Measurements from ENCODE around the gene SLAMF9.

Gene SLAMF9

DNA sequence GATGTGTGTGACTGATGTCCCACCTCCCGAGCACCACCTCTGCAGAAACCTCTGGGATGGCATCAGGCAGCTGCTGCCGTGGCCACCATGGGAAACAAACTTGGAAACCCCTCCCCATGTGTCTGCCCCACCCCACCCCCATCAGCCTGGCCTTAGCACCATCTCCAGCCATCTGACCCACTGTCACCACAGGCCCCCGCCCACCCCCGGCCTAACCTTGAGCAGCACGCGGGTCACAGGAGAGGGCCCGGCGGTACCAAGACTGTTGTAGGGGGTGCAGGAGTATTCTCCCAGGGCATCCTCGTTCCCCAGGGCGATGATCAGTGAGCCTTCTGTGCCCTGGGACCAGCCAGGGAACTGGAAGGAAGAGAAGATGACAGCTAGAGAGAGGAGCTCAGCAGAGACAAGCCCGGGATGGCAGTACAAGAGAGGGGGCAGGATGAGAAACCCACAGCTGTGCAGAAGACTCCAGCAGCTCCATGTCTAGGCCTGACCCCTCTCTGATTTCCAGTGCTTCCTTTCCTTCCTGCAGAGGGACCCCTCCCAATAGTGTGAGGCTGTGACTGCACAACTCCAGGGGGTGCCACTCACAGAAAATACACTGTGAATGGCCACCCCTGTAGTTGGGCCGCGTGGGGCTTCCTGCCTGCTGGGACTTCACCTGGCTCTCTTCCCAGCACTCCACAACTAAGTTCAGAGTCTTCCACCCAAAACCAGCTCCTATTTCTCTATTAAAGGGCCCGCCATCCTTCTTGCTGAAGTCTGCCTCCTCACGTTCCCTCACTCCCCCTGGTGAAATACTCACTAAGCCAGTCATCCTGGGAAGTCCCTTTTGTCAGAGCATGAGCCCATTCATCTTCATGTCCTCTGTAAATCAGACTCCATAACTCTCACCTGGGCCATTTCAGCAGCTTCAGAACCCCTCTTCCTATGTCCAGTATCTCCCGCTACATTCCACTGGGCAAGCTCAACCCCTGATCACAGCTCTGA, 21.4 kb downstream of the SLAMF9 start:
- DNase-seq: no peak

DNA sequence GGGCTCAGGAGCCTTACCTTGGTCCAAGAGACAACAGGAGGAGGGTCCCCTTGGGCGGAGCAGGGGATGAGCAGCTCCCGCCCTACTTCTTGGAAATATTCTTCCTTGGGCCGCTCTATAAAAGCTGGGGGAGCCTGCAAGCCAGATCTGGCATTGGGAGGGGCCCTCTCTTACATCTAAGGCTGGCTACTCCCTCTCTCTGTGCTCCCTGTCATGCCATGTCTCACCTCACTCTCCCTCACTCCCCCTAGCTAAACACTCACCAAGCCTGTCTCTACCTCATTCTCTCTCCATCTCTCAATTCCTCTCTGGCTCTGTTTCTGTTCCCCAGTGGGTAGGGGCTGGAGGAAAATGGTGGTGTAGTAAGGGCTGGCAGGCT, 22.3 kb downstream of the SLAMF9 start:
- DNase-seq: no peak

DNA sequence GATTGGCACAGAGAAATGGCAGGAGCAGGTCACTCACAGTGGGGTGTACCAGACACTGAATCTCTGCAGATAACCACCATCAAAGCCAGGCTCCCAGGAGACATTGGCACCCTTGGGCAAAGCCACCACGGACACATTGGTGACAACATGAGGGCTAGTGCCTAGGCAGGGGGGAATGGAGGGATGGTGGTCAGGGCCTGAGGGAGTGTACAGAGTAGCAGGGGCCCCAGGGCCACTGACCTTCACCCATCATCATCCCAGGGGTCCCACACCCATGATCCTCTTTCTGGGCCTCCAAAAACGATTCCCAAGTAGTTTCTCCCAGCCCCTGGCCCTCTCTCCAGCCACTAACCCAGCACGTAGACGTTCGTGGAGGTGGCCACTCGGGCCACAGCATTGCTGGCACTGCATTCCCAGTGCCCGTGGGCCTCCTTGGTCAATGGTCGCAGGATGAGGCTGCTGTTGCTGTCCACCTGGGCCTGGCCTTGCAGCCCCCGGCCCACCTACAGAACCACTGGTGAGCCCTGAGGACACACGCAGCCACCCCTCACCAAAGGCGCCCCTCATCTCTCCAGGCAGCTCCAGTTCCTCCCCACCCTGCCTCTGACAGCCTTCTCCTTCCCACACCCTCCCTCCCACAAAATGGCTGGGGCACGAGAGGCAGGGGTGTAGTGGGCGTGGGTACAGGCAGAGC, 22.8 kb downstream of the SLAMF9 start:
- DNase-seq: no peak

DNA sequence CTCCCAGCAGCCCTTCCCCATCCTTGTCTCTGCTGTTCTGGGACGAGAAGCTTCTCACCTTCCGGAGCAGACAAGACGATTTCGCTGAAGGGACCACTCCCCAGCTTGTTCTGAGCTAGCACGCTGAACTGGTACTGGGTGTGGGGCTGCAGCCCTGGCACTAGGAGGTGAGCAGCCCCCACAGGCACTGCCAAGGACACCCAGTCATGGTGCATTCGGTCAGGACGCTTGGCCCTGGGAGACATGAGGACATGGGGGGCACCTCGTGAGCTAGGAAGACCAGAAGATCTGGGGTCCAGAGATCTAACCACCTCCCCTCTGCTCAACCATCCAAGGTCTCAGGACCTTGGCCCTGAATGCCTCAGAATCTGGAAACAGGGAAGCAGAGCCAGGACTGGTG, 23.4 kb downstream of the SLAMF9 start:
- no peak for DNase-seq

DNA sequence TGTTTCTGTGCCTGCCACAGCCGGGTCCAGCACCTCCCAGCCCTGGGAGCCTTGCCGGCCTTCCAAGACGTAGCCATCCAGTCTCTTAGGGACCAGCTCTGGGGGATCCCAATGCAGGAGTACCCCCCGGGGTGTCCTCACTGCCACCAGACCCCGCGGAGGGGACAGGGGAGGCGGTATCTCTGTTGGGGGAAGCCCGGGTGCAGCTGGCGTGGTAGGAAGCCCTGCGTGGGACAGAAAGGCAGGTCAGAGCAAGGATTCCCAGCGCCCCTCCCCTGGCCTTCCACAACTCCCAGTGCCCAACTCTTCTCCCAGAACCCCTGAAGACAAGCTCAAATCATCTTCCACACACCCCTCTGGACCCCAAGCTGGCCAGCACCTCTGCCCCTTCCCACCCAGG, 23.8 kb downstream of the SLAMF9 start:
- no peak for DNase-seq

DNA sequence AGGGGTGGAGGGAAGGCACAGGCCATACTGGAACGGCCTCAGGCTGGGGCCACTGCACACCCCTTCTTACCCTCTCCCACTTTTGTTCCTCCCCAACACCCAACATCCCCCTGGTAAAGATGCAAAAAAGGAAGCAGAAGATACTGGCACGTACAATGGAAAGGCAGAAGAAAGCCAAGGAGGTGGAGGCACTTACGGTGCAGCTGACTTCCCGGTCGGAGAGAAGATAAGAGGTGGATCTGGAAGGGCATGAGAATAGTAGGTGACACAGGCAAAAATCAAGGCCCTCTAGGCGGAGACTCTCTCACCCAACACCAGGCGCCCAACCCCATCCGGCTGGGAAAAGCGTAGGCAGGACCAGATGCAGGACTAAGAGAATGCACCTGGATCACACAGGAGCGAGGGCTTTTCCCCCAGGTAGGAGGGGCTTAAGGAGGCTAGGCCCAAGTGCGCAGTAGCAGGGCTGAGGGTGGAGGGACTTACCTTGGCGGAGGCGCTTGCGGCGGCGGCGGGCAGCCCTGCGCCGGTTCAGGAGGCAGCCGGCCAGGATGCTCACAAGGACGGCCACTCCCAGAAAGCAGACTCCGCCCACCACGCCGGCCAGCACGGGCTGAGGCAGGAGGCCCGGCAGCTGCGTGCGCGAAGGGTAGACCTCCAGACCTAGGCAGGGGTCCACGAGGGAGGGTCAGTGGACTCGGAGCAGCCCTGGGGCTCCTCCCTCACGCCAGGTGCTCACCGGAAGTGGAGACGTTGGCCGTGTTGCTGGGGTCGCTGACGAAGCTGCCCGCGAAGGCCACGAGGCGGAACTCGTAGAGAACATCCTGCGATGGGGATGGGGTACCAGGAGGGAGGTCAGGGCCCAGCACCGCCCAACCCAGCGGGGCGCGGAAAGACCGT, 24.6 kb downstream of the SLAMF9 start:
- no peak for DNase-seq

DNA sequence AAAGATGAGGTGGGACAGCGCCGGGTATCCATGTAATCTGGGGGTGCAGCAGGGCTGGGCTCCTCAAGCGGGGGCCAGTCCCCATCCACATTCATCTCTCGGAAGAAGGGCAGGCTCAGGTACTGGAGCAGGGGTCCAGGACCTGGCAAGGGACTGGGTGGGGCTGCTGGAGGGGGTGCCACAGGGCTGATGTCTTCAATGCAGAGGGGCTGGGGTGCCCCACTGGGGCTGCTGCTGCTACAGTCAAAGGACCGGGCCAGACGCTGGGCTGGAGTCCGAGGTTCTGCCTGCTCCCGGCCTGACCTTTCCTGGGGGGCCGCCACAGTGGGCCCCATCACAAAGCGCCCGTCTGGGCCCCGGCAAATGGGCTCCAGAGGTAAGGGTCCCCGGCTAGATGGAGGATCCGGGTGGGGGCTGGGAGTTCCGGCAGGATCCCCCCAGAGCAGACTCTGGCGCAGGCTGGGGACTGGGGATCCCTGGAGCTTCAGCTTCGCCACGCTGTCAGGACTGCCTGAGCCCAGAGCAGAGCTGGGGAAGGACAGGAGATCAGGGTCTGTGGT, 25.5 kb downstream of the SLAMF9 start:
- no peak for DNase-seq

DNA sequence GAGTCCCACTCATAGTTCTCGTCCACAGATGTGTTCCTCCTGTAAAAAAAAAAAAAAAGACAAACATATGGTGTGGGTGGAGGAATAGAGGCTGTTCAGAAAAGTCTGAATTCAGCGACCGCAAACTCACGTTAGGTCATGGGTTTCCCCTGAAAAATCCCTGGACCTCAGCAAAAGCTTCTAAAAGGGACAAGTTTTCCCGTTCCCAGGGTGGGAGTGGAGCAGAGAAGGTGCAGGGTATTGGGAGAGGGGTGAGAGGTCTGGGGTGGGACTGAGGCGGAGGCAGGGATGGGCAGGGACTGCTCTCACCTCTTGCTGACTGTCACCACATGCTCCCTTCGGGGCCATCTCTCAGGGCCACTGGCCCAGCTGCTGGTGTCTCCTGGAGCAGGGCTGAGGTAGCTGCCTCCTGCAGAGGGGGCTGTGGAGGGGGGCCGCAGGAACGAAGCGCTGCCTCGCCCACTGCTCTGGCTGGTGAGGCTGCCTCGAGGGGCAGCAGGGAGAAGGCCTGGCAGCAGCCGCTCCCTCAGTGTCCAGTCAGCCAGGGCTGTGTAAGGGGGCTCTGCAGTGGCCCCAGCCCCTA, 26.1 kb downstream of the SLAMF9 start:
- no peak for DNase-seq

DNA sequence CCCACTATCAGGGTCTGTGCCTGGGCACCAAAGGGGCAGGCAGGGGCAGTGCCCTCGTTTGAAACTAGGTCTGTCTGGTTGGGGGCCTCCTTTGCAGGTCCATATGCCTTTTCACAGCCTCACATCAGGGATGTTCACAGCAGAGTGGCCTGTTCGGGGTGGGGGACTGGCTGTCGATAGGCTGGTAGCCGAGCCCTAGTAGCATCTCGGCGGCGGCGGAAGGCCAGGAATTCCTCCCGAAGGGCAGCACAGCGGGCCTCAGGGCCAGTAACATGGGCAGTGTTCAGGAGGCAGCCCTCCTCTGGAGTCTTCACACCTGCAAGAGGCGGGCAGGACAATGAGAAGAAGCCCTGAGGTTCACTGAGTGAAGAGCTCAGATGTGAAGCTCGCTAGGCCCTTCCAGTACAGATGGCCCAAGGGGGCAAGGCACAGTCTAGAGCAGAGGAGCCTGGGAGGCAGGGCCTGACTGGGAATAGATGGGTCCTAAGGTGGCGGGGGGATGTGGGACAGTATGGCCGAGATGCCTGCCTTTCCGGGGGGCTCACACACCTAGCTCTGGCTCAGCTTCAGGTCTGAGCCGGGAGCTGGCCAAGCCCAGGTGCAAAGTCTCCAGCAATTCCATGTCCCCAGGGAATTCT, 26.7 kb downstream of the SLAMF9 start:
- DNase-seq: no peak

DNA sequence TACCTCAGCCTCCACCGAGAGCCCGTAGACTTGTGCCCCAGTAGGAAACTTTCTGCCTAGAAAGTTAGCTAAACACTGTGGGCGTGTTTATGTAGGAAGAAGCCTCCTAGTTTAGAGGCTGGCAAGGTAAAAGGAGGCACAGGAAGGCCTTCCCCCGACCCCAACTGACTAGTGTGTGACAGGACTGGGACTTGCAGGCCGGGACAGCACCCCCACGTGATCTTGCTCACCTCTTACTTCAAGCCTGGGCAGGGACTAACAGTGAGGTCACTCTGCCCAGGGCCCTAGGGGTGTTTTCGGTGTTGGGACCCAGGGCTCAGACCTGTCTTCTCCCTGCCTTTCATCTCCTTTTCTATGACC, 28.3 kb downstream of the SLAMF9 start:
- no peak for DNase-seq

DNA sequence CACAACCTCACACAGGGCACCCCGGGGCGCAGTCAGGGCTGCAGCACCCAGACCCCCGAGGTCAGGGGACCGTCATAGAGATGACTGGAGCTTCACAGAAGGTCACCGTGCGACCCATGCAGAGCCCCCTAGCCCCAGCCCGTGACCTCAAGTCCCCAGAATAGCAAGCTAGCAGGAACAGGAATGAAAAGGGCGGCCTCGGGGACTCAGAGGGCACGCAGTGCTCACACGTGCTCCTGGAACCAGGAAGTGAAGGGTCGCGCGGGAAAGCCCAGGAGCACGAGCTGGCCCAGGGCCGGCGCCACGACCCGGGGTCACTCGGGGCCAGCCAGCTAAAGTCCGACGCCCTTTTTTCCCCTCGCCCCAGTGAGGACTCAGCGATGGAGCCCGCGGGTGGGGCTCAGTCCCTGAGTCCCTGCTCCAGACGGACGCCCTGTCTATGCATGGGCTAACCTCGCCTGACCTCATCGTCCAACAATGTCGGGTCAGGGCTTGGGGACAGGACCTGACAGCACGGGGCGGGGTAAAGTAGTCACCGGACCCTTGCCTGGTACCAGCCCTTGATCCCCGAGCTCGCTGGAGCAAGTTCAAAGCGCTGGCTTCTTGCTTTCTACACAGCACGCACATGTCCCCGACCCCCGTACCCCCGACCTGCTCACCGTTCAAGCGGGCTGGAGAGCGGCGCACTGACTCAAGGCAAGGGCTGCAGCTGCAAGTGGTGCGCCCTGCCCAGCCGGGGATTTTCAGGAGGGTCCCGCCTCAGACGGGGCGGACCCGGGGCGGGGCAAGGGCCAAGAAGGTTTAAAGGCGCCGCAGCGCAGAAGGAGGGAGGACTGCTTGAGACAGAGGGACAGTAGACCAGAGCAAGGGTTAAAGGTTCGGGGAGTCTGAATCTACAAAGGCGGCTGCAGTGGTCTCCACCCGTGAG, 29.0 kb downstream of the SLAMF9 start, which contains the start of gene TAGLN2:
TAGLN2 (minus strand) TSS at position 717 of the 928 bp plus-strand sequence. CDS start 4,998 bp downstream, outside the sequence.
- DNase-seq: peak; percentile 73

DNA sequence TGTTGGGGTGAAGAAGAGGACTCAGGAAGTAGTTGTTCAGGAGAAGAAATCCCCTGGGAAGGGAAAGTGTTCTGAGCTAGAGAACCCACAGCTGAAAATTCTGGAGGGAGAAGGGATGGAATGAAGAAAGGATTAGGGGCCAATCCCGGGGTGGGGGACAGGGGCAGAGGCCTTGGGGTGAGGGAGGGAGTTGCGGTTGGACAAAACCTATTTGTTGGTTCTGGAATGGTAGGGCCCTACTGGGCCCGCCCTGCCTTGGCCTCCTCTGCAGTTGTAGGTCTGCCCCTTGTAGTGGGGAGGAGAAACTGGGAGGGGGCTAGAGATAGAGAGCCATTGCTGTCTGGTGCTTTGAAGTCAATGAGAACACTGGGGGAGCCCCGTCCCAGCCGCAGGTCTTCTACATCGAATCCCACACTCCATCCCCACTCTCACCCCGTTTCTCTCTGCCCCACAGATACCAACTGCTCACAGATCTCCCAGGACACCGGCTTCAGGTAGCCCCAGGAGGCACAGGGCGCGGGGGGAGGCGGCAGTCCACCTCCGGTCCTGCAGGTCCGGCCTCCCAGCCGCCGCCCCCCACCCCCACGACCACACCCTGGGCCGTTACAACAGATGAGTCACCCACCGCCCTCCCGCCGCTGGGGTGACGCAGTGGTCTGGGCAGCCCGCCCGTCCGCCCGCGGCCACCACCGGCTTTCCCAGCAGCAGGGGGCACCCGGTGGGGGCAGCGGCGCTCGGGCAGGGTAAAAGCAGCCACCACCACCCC, 29.8 kb downstream of the SLAMF9 start:
- no peak for DNase-seq

DNA sequence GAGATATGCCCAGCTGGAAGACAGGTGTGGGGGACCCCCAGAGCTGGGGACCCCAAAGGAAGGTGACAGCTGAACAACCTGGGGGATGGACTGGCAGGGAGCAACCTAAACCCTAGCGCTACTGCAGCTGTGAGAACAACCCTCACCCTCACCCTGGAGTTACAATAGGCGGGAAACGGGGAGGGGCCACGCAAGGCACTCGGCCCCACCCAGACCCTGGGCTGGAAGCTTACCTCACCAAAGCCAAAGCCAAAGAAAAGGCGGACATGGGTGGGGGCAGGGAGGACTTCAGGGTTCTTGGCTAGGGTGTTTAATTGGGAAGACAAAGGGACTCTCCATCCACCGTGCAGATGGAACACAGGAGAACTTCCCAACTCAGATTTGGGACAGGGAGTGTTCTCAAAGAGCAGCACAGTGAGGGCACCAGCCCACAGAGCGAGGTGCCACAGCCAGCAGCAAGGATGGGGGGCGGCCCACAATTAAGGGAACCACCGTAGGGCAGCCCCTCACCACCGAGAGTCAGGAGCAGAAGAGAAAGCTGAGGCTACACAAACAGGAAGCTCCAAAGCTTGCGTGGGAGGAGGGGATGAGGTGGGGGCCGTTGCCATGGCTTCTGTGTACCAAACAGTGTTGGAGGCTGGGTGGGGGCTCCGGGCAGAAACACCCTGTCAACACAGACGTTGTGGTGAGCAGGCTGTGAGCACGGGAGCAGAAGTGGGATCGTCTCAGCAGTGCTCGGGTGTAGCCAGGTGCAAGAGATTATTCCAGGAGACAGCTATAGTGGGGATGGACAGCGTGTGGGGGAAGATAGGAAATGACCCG, 30.6 kb downstream of the SLAMF9 start:
- peak; percentile 59 for DNase-seq

DNA sequence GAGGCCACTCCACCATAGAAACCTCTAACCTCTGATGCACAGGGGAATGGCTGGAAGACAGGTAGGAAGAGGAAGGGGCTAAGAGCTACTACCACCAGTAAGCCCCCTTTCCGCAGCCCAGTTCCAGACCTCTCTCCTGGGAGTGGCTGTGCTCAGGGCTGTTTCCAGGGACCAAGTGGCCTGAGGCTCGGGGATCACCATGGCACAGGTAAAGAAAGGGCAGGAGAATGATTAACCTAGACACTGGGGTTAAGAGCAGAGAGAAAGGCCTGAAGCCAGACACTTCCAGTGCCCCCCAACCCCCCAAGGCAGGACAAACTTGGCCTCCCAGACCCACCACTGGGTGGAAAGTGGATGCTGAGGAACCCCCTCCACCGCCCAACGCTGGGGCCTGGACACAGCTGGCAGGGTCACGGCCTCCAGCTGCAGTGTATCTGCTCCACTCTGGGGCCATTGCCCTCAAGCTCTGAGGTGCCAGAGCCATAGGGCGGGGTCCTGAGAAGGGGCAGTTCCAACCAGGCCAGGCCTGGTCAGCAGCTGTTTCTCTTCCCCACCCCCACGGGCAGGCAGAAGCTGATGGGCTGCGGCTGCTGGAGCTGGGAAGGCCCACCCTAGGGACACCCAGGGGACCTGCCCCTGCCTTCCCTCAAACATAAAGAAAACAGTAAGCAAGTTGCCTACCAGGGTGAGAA, 31.4 kb downstream of the SLAMF9 start:
- DNase-seq: no peak

DNA sequence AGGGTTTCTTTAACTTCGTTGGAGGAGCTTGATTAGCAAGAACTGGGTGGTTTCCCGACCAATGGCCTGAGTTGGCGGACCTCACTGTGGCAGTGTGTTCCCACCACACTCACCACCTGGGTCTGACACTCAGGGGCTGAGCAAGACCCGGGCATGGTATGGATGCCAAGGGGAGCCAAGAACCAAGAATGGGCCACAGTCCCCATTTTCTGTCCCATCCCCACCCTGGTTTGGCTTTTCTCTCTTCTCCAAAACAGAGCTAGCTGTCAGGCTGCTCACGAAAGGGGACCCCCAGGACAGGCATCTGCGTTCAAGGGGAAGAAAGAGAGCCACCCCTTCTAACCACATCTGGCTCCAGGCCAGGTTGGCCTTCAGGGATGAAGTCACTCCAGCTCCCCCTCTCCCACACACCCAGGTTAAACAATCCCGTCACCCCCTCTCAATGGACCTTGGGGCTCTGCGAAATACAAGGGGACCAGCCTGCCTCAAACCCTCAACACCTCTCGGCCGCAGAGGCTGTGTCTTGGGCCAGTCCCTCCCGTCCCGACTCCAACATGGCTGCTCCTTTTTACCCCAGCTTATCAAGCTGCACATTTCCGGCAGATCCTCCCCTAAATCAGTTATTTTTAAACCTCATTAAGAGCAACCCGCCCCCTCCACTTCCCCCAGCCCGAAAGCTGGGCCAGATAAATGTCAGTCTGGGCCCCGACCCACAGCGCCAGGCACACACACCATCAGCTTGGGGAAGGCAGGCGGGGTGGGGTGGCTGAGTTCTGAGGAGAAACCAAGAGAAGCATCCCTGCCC, 32.1 kb downstream of the SLAMF9 start:
- DNase-seq: no peak

DNA sequence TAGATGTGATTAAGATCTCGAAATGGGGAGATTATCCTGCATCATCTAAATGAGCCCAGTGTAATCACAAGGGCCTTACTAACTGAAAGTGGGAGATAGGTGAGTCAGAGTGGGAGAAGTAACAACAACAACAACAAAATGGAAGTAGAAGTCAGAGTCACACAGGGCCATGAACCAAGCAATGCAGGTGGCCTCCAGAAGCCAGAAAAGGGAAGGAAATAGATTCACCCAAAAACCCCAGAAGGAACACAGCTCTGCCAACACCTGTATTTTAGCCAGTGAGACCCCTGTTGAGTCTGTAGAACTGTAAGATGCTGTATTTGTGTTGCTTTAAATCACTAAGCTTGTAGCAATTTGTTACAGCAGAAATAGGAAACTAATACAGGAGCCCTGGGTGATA, 32.8 kb downstream of the SLAMF9 start:
- DNase-seq: no peak

DNA sequence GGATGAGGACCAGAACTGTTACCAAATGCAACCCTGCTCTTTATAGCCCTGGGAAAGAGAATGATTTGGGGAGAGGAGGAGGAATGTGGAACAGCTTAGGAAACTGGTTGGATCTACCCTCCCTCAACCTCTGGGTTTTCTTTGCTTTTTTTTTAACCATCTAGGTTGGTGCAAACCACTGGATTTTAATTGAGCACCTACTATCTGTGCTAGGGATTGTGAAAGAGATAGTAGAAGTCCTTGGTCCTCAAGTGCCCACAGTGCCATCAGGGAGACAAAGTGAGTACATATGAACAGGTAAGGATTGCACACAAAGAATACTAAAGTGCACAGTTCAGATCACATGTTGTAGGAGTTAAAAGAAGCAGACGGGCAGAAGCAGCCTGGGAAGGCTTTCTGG, 33.4 kb downstream of the SLAMF9 start:
- no peak for DNase-seq
